Activated CD4-positive, alpha-beta T cell treated with anti-CD3 and anti-CD28 coated beads, Interleukin-2, amount 10 ng/mL, durations not matched to agents 7 days and 5 days (primary cell): ENCODE measurements around the gene GPR37. TPM values are rescaled to one million over a fixed set of nuclear protein-coding genes. Genes with fewer than 3 reads are reported as not detected.
A peak's percentile ranks its signal among the peaks of the same experiment; 100 is the strongest.

Experiments used
- CTCF ChIA-PET: fragments of 350-600 bp; sonication (Branson Sonifier 250); formaldehyde crosslinking; loops from one replicate; lab custom pipeline; 2021; ENCODE audit warnings: antibody characterized with exemption; lab: Charles Lee
- POLR2A ChIA-PET: fragments of 350-600 bp; sonication (Branson Sonifier 250); formaldehyde crosslinking; loops from one replicate; lab custom pipeline; 2021; ENCODE audit warnings: antibody characterized with exemption; lab: Charles Lee
- DNase-seq: peaks from one replicate; pipeline ENCODE4 v3.0.0-alpha.2; 2020
- H3K27ac Mint-ChIP-seq: one replicate; pipeline ENCODE4 v1.8.0; 2021; ENCODE audit warnings: mild to moderate bottlenecking, moderate library complexity, mixed read lengths
- H3K27me3 Mint-ChIP-seq: one replicate; pipeline ENCODE4 v1.8.0; 2021; ENCODE audit warnings: mixed read lengths
- H3K36me3 Mint-ChIP-seq: one replicate; pipeline ENCODE4 v1.8.0; 2021; ENCODE audit warnings: low read depth, mixed read lengths
- H3K4me1 Mint-ChIP-seq: one replicate; pipeline ENCODE4 v1.8.0; 2021; ENCODE audit warnings: mixed read lengths
- H3K4me3 Mint-ChIP-seq: one replicate; pipeline ENCODE4 v1.8.0; 2021; ENCODE audit warnings: mild to moderate bottlenecking, moderate library complexity, mixed read lengths
- H3K9me3 Mint-ChIP-seq: one replicate; pipeline ENCODE4 v1.8.0; 2021; ENCODE audit warnings: mixed read lengths
- total RNA-seq, 2 experiments: library from RNA; stranded (reverse); gene quantifications; one replicate each; pipeline ENCODE4 v1.2.3, GENCODE V29; 2021

The GPR37 gene
- total RNA-seq, 2 experiments from 2014 or later, result not detected

DNA sequence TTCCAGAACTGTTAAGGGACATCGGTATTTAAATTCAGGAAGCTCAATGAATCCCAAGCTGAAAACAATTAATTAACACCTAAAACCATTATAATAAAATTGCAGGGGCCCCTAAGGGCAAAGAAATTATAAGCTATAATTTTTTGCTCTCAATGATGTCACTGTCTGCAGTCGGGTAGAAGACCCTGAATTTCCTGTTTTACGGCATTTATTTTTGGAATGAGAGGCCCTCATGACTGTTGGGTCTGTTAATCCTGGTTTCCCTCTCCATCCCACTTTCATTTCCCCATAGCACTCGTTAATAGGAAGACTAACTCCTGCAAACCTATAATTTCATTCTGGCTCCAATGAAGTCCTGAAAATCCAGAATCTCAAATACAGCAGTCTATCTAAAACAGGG lies 25.8 kb upstream of the GPR37 start:
- H3K27ac Mint-ChIP-seq, result no peak overlapping the region
- POLR2A ChIA-PET, result no interaction called here
- H3K4me3 Mint-ChIP-seq, result no peak overlapping the region
- DNase-seq, result no peak
- no peaks in the 10 kb centered on the region for H3K36me3 Mint-ChIP-seq
- CTCF ChIA-PET, result no interaction called here
- no peaks in the 10 kb centered on the region for H3K9me3 Mint-ChIP-seq
- peaks cover 24% of the 10 kb centered on the region for H3K27me3 Mint-ChIP-seq
- H3K4me1 Mint-ChIP-seq, result no peaks in the 10 kb centered on the region

DNA sequence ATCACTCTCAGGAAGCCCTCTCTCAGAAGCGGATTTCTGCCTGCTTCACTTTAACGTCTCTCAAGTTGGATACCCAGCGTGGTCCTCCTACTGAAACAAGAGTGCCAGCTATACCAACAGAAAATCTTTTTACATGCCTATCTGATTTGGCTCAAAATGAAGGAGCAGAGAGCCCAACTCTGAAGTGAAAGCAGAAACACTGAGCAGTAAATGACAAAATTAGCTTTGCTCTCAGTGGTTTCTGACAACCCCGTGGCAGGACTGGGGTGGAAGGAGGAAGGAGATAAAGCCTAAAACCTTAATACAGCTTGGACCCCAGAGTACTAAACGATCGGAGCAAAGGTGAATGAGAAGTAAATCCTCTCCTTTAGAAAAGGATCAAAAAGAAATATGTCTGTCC lies 25.1 kb upstream of the GPR37 start:
- no peaks in the 10 kb centered on the region for H3K36me3 Mint-ChIP-seq
- ChIA-PET CTCF (no interaction called here), POLR2A (no interaction called here)
- no peaks in the 10 kb centered on the region for H3K4me1 Mint-ChIP-seq
- H3K9me3 Mint-ChIP-seq, result no peaks in the 10 kb centered on the region
- no peak overlapping the region for H3K27ac Mint-ChIP-seq
- H3K27me3 Mint-ChIP-seq, result peaks cover 24% of the 10 kb centered on the region
- no peak overlapping the region for H3K4me3 Mint-ChIP-seq
- no peak for DNase-seq

- no peaks in the 10 kb centered on the region for H3K9me3 Mint-ChIP-seq
- no peak overlapping the region for H3K4me3 Mint-ChIP-seq
- no peaks in the 10 kb centered on the region for H3K36me3 Mint-ChIP-seq
- DNase-seq, result no peak
- CTCF ChIA-PET, result no interaction called here
- H3K4me1 Mint-ChIP-seq, result no peaks in the 10 kb centered on the region
- peaks cover 19% of the 10 kb centered on the region for H3K27me3 Mint-ChIP-seq
- POLR2A ChIA-PET, result no interaction called here
- no peak overlapping the region for H3K27ac Mint-ChIP-seq
Measured at GRCh38 chr7:124785994-124786393, 20.4 kb upstream of the GPR37 start.

- peak; percentile 26 for DNase-seq
- CTCF ChIA-PET, result interaction anchor here (0.6 kb wide), 1 partner anchor 303 kb away, joined by 3 read pairs; no protein-coding TSS in a partner anchor
- no peaks in the 10 kb centered on the region for H3K36me3 Mint-ChIP-seq
- no peaks in the 10 kb centered on the region for H3K4me1 Mint-ChIP-seq
- H3K27ac Mint-ChIP-seq, result no peak overlapping the region
- peaks cover 13% of the 10 kb centered on the region for H3K27me3 Mint-ChIP-seq
- H3K4me3 Mint-ChIP-seq, result no peak overlapping the region
- POLR2A ChIA-PET, result no interaction called here
- no peaks in the 10 kb centered on the region for H3K9me3 Mint-ChIP-seq
Measured at GRCh38 chr7:124784879-124785818, 19.6 kb upstream of the GPR37 start.

- POLR2A ChIA-PET, result no interaction called here
- H3K4me1 Mint-ChIP-seq, result no peaks in the 10 kb centered on the region
- CTCF ChIA-PET, result no interaction called here
Measured at GRCh38 chr7:124783271-124783670, 17.7 kb upstream of the GPR37 start.

DNA sequence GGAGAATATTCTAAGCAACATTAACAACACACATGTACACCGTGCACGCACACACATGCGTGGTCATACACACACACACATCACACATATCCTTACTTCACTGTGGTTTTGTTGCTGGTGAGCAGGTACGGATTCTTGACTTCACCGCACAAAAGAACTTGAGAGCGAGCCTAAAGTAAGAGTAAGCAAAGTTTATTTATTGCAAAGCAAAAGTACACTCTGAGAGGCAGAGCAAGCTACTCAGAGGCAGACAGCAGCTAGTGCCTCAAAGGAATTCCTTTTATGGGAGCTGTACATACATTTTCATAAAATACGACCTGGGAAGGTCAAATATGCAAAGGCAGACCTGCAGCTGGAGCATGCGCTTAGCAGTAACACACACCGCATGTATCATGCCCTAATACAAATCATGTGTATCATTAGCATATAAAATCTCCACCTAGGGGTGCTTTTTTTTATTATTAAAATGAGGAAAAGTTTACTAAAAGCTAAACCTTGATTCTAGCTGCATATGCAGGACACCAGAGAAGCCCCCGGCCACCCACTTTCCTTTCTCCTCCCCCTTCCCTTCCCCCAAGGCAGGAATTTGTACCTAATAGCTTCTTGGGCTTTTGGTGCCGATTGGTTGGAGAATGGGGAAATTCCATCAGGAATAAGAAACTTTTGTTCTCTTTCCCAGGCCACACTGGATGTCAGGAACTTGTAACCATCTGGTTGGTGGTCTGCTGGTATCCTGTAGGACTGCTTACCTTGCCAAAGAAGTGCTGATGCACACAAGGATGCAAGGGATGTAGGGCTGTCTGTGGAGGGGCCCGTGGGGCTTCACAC lies 16.5 kb upstream of the GPR37 start:
- H3K36me3 Mint-ChIP-seq, result no peaks in the 10 kb centered on the region
- no peaks in the 10 kb centered on the region for H3K4me1 Mint-ChIP-seq
- H3K9me3 Mint-ChIP-seq, result no peaks in the 10 kb centered on the region
- ChIA-PET POLR2A (no interaction called here), CTCF (no interaction called here)
- no peak overlapping the region for H3K27ac Mint-ChIP-seq
- H3K27me3 Mint-ChIP-seq, result peaks cover under 1% of the 10 kb centered on the region
- no peak for DNase-seq
- H3K4me3 Mint-ChIP-seq, result no peak overlapping the region

More at GRCh38 chr7:124783271-124783670, 17.7 kb upstream of the GPR37 start:
- Mint-ChIP-seq H3K27me3 (peaks cover 5% of the 10 kb centered on the region), H3K36me3 (no peaks in the 10 kb centered on the region), H3K27ac (no peak overlapping the region), H3K4me3 (no peak overlapping the region), H3K9me3 (no peaks in the 10 kb centered on the region)
- no peak for DNase-seq

DNA sequence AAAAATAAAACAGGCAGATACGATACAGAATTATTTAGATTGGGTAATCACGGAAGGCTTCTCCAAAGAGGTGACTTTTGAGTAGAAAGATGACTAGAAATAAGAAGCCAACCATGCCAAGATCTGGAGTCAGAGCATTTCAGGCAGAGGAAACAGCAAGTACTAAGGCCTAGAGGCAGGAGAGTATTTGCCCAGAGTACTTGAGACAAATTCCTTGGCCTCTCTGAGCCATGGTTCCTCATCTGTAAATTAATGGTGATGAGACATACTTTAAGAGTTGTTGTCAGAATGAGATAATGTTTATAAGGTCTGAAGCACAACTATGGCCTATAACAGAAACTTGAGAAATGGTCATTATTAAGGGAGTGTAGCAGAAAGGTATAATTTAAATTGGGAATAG lies 15.8 kb upstream of the GPR37 start:
- Mint-ChIP-seq H3K36me3 (no peaks in the 10 kb centered on the region), H3K27me3 (no peaks in the 10 kb centered on the region), H3K4me1 (no peaks in the 10 kb centered on the region), H3K4me3 (no peak overlapping the region), H3K27ac (no peak overlapping the region), H3K9me3 (no peaks in the 10 kb centered on the region)
- no peak for DNase-seq
- CTCF ChIA-PET, result no interaction called here
- POLR2A ChIA-PET, result no interaction called here

GRCh38 chr7:124780608-124781007 lies 15.0 kb upstream of the GPR37 start:
- Mint-ChIP-seq H3K36me3 (no peaks in the 10 kb centered on the region), H3K27me3 (no peaks in the 10 kb centered on the region), H3K27ac (no peak overlapping the region), H3K4me1 (no peaks in the 10 kb centered on the region), H3K9me3 (no peaks in the 10 kb centered on the region), H3K4me3 (no peak overlapping the region)
- POLR2A ChIA-PET, result no interaction called here
- CTCF ChIA-PET, result no interaction called here
- DNase-seq, result no peak

GRCh38 chr7:124780056-124780455 lies 14.5 kb upstream of the GPR37 start:
- ChIA-PET POLR2A (no interaction called here), CTCF (no interaction called here)
- Mint-ChIP-seq H3K4me3 (no peak overlapping the region), H3K27ac (no peak overlapping the region), H3K9me3 (no peaks in the 10 kb centered on the region), H3K36me3 (no peaks in the 10 kb centered on the region), H3K4me1 (no peaks in the 10 kb centered on the region), H3K27me3 (no peaks in the 10 kb centered on the region)
- no peak for DNase-seq

DNA sequence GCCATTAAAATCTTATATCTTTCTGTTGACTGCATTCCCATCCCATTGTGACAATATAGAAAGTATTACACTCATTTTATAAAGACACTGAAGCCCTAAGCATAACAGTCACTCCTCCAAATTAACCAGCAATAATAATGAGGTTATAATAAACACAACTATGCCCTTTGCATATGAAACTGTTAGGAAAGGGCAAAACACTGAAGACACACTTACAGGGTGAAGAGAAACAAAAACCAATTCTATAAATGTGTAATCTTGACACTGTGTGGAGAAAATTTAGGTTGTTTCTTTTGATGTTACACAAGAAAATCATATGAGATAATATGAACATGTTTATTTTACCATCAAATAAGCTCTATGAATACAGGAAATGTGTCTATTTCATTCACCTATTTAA lies 14.0 kb upstream of the GPR37 start:
- Mint-ChIP-seq H3K27ac (no peak overlapping the region), H3K9me3 (no peaks in the 10 kb centered on the region), H3K36me3 (no peaks in the 10 kb centered on the region), H3K4me3 (no peak overlapping the region), H3K4me1 (no peaks in the 10 kb centered on the region), H3K27me3 (no peaks in the 10 kb centered on the region)
- POLR2A ChIA-PET, result no interaction called here
- CTCF ChIA-PET, result no interaction called here
- no peak for DNase-seq

- H3K27ac Mint-ChIP-seq, result no peak overlapping the region
- DNase-seq, result no peak
- no peaks in the 10 kb centered on the region for H3K36me3 Mint-ChIP-seq
- ChIA-PET CTCF (no interaction called here), POLR2A (no interaction called here)
- H3K27me3 Mint-ChIP-seq, result no peaks in the 10 kb centered on the region
- no peaks in the 10 kb centered on the region for H3K9me3 Mint-ChIP-seq
- H3K4me3 Mint-ChIP-seq, result no peak overlapping the region
- no peaks in the 10 kb centered on the region for H3K4me1 Mint-ChIP-seq
Measured at GRCh38 chr7:124779194-124779593, 13.6 kb upstream of the GPR37 start.

DNA sequence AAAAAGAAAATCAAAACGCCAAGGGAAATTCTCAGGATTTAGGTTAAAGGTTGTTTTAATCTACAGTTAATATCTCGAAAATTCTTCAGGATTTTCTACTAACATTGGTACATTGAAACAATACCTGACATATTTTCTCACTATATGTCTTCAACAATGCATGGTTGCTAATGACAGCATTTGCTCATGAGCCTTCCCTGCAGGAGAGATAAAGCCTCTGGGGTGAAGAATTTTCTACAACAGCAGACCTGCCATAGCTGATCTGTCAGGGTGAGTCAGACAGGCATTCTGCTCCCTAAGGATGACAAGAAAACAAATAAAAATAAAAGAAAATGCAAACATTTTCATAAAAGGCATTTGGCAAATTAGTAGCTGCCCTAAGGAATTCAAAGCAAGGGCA lies 11.7 kb upstream of the GPR37 start:
- POLR2A ChIA-PET, result no interaction called here
- H3K4me3 Mint-ChIP-seq, result no peak overlapping the region
- DNase-seq, result no peak
- no peak overlapping the region for H3K27ac Mint-ChIP-seq
- H3K9me3 Mint-ChIP-seq, result no peaks in the 10 kb centered on the region
- peaks cover 7% of the 10 kb centered on the region for H3K27me3 Mint-ChIP-seq
- H3K36me3 Mint-ChIP-seq, result no peaks in the 10 kb centered on the region
- CTCF ChIA-PET, result no interaction called here
- no peaks in the 10 kb centered on the region for H3K4me1 Mint-ChIP-seq

- peaks cover 14% of the 10 kb centered on the region for H3K27me3 Mint-ChIP-seq
- no peak overlapping the region for H3K27ac Mint-ChIP-seq
- H3K4me3 Mint-ChIP-seq, result no peak overlapping the region
- ChIA-PET CTCF (no interaction called here), POLR2A (no interaction called here)
- DNase-seq, result no peak
- H3K9me3 Mint-ChIP-seq, result no peaks in the 10 kb centered on the region
- H3K4me1 Mint-ChIP-seq, result no peaks in the 10 kb centered on the region
- H3K36me3 Mint-ChIP-seq, result no peaks in the 10 kb centered on the region
Measured at GRCh38 chr7:124776153-124776552, 10.6 kb upstream of the GPR37 start.
